Neural cell (in vitro differentiated cells): Measurements from ENCODE around the gene TMEM89. TPM values are rescaled to one million over a fixed set of nuclear protein-coding genes. Genes with fewer than 3 reads are reported as not detected.

Experiments used
- H2AFZ ChIP-seq: fragments of 200-600, 300-800 bp; sonication (generic), shearing (Covaris generic); 2 replicates; pipeline ENCODE4 v1.6.0; 2014; ENCODE audit warnings: low read depth, mild to moderate bottlenecking, antibody characterized with exemption, low read length, moderate library complexity
- H3F3A ChIP-seq: fragments of 200-600 bp; shearing (Covaris generic); 2 replicates; pipeline ENCODE4 v1.6.1; 2016; ENCODE audit warnings: mild to moderate bottlenecking, moderate library complexity, mixed read lengths, antibody characterized with exemption, low read length; ENCODE audit not compliant: insufficient read depth, poor library complexity, severe bottlenecking
- H3K27ac ChIP-seq: fragments of 200-600, 300-800 bp; sonication (generic), shearing (Covaris generic); 2 replicates; pipeline ENCODE4 v1.5.1; 2014; ENCODE audit warnings: mild to moderate bottlenecking, low read length, moderate library complexity
- H3K27me3 ChIP-seq: fragments of 300-800, 200-600 bp; sonication (generic), shearing (Covaris generic); 2 replicates; pipeline ENCODE4 v1.6.0; 2014; ENCODE audit warnings: mild to moderate bottlenecking, low read depth, low read length, moderate library complexity; ENCODE audit not compliant: insufficient read depth
- H3K36me3 ChIP-seq: fragments of 300-800, 200-600 bp; sonication (generic), shearing (Covaris generic); 2 replicates; pipeline ENCODE4 v1.5.1; 2014; ENCODE audit warnings: mild to moderate bottlenecking, antibody characterized with exemption, low read length, moderate library complexity; ENCODE audit not compliant: insufficient read depth
- H3K4me2 ChIP-seq: fragments of 300-800, 200-600 bp; sonication (generic), shearing (Covaris generic); 2 replicates; pipeline ENCODE4 v1.6.0; 2014; ENCODE audit warnings: mild to moderate bottlenecking, low read length
- H3K4me3 ChIP-seq: fragments of 300-800, 200-600 bp; sonication (generic), shearing (Covaris generic); 2 replicates; pipeline ENCODE4 v1.5.1; 2014; ENCODE audit warnings: mild to moderate bottlenecking, low read length, moderate library complexity
- H3K79me2 ChIP-seq: fragments of 200-600 bp; shearing (Covaris generic); replicated peaks from 2 replicates; pipeline ENCODE4 v1.6.0; 2014; ENCODE audit warnings: mild to moderate bottlenecking, low read length, moderate library complexity; ENCODE audit not compliant: insufficient read depth
- H3K9ac ChIP-seq: fragments of 300-800, 200-600 bp; sonication (generic), shearing (Covaris generic); 2 replicates; pipeline ENCODE4 v1.6.1; 2016; ENCODE audit warnings: mild to moderate bottlenecking, low read length, mixed read lengths
- H3K9me2 ChIP-seq: fragments of 200-600 bp; shearing (Covaris generic); 2 replicates; pipeline ENCODE4 v1.6.1; 2016; ENCODE audit warnings: mild to moderate bottlenecking, low read length, mixed read lengths; ENCODE audit not compliant: insufficient read depth
- H3K9me3 ChIP-seq: fragments of 200-600, 300-800 bp; sonication (generic), shearing (Covaris generic); 2 replicates; pipeline ENCODE4 v1.6.1; 2016; ENCODE audit warnings: mild to moderate bottlenecking, mixed run types, low read length, moderate library complexity, mixed read lengths
- H4K20me1 ChIP-seq: fragments of 200-600 bp; shearing (Covaris generic); 2 replicates; pipeline ENCODE4 v1.6.1; 2016; ENCODE audit warnings: mild to moderate bottlenecking, mixed run types; ENCODE audit not compliant: insufficient read depth
- EP300 ChIP-seq: fragments of 450-650 bp; conservative IDR thresholded peaks from 2 replicates; pipeline ENCODE4 v1.6.1; 2014; ENCODE audit warnings: antibody characterized with exemption, mild to moderate bottlenecking, moderate library complexity; ENCODE audit not compliant: poor library complexity, severe bottlenecking
- EZH2 ChIP-seq: fragments of 200-600, 300-800 bp; shearing (Covaris generic), sonication (generic); IDR thresholded peaks from 2 replicates; pipeline ENCODE4 v1.6.1; 2014; ENCODE audit warnings: antibody characterized with exemption, low read length, borderline replicate concordance, mild to moderate bottlenecking; ENCODE audit not compliant: insufficient read depth, poor library complexity, severe bottlenecking
- MXI1 ChIP-seq: fragments of 450-650 bp; conservative IDR thresholded peaks from 2 replicates; pipeline ENCODE4 v1.6.1; 2014; ENCODE audit warnings: antibody characterized with exemption, mild to moderate bottlenecking; ENCODE audit not compliant: poor library complexity, severe bottlenecking
- POLR2AphosphoS5 ChIP-seq: IDR thresholded peaks from 2 replicates; pipeline ENCODE4 v1.6.1; 2012
- RAD21 ChIP-seq: fragments of 450-650 bp; conservative IDR thresholded peaks from 2 replicates; pipeline ENCODE4 v1.6.1; 2014; ENCODE audit warnings: antibody characterized with exemption, mild to moderate bottlenecking, moderate library complexity
- REST ChIP-seq: IDR thresholded peaks from 2 replicates; pipeline ENCODE4 v1.6.1; 2012; ENCODE audit warnings: borderline replicate concordance
- SMC3 ChIP-seq: fragments of 450-650 bp; conservative IDR thresholded peaks from 2 replicates; pipeline ENCODE4 v1.6.1; 2014; ENCODE audit warnings: antibody characterized with exemption, mild to moderate bottlenecking, moderate library complexity; ENCODE audit not compliant: poor library complexity
- TAF1 ChIP-seq: IDR thresholded peaks from 2 replicates; pipeline ENCODE4 v1.6.1; 2012; ENCODE audit warnings: low read depth
- polyA plus RNA-seq: library from polyadenylated mRNA; depleted of rRNA; stranded (reverse); fragments of >200 nt; gene quantifications from 2 replicates; pipeline ENCODE4 v1.2.3, GENCODE V29; 2014
- TF ChIP-seq, protein P1 (sequence below): fragments of 450-650 bp; IDR thresholded peaks from 2 replicates; pipeline ENCODE4 v1.5.1; 2014; ENCODE audit warnings: antibody characterized with exemption, mild to moderate bottlenecking, moderate library complexity; ENCODE audit not compliant: poor library complexity, severe bottlenecking

Gene TMEM89
- polyA plus RNA-seq, 1 donor from 2014 or later = 0.52 TPM

GRCh38 chr3:48641396-48641795 is 19.8 kb upstream of the TMEM89 start:
- H3K9me3 ChIP-seq = no peaks in the 10 kb centered on the region
- H3K27ac ChIP-seq = no peak overlapping the region
- H2AFZ ChIP-seq = no peak overlapping the region
- H3K9me2 ChIP-seq = no peaks in the 10 kb centered on the region
- no peaks in the 10 kb centered on the region for H3K27me3 ChIP-seq
- no peak overlapping the region for H3K9ac ChIP-seq
- H3K4me2 ChIP-seq = no peak overlapping the region
- no peak for TF ChIP-seq RAD21
- TF ChIP-seq REST = no peak
- no peak for TF ChIP-seq EP300
- TF ChIP-seq, protein P1, sequence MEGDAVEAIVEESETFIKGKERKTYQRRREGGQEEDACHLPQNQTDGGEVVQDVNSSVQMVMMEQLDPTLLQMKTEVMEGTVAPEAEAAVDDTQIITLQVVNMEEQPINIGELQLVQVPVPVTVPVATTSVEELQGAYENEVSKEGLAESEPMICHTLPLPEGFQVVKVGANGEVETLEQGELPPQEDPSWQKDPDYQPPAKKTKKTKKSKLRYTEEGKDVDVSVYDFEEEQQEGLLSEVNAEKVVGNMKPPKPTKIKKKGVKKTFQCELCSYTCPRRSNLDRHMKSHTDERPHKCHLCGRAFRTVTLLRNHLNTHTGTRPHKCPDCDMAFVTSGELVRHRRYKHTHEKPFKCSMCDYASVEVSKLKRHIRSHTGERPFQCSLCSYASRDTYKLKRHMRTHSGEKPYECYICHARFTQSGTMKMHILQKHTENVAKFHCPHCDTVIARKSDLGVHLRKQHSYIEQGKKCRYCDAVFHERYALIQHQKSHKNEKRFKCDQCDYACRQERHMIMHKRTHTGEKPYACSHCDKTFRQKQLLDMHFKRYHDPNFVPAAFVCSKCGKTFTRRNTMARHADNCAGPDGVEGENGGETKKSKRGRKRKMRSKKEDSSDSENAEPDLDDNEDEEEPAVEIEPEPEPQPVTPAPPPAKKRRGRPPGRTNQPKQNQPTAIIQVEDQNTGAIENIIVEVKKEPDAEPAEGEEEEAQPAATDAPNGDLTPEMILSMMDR = no peak
- no peak for TF ChIP-seq TAF1
- no peak for TF ChIP-seq EZH2
- TF ChIP-seq SMC3 = no peak
- TF ChIP-seq POLR2AphosphoS5 = no peak
- TF ChIP-seq MXI1 = no peak
- H3K36me3 ChIP-seq = no peaks in the 10 kb centered on the region
- H3F3A ChIP-seq = no peaks in the 10 kb centered on the region
- peaks cover 34% of the 10 kb centered on the region for H4K20me1 ChIP-seq
- no peaks in the 10 kb centered on the region for H3K79me2 ChIP-seq
- H3K4me3 ChIP-seq = no peak overlapping the region

GRCh38 chr3:48639944-48640606 is 18.5 kb upstream of the TMEM89 start:
- Histone ChIP-seq H3K9me2 (no peaks in the 10 kb centered on the region), H3K4me3 (no peak overlapping the region), H3K36me3 (no peaks in the 10 kb centered on the region), H3F3A (no peaks in the 10 kb centered on the region), H2AFZ (no peak overlapping the region), H3K9me3 (no peaks in the 10 kb centered on the region), H3K79me2 (no peaks in the 10 kb centered on the region), H3K27me3 (no peaks in the 10 kb centered on the region), H3K27ac (no peak overlapping the region), H3K9ac (no peak overlapping the region), H4K20me1 (peaks cover 39% of the 10 kb centered on the region), H3K4me2 (no peak overlapping the region)
- TF ChIP-seq POLR2AphosphoS5 (no peak), EP300 (no peak), TAF1 (no peak), SMC3 (no peak), RAD21 (no peak), REST (no peak), MXI1 (no peak), EZH2 (no peak)
- TF ChIP-seq, protein P1 = no peak
